ENCODE results near the gene CHD1.

DNA sequence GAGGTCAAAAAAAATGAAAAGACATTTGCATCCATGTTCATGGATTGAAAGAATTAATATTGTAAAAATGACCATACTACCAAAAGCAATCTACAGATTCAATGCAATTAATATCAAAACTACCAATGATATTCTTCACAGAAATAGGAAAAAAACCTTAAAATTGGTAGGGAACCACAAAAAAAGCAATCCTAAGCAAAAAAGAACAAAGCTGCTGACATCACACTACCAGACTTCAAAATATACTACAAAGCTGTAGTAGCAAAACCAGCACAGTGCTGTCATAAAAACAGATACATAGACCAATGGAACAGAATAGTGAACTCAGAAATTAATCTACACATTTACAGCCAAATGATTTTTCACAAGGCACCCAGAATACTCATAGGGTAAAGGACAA lies 121.0 kb downstream of the CHD1 start:
- no peak for TF ChIP-seq POLR2A (IDR thresholded peaks at IDR 0.05; ENCODE audit: low read depth, low read length)
- TF ChIP-seq RFX5 (IDR thresholded peaks at IDR 0.05; ENCODE audit: low read depth, low read length) = no peak
- no peak for TF ChIP-seq MAZ (IDR thresholded peaks at IDR 0.05; ENCODE audit: borderline replicate concordance, low read depth, low read length)
- TF ChIP-seq, protein P1, sequence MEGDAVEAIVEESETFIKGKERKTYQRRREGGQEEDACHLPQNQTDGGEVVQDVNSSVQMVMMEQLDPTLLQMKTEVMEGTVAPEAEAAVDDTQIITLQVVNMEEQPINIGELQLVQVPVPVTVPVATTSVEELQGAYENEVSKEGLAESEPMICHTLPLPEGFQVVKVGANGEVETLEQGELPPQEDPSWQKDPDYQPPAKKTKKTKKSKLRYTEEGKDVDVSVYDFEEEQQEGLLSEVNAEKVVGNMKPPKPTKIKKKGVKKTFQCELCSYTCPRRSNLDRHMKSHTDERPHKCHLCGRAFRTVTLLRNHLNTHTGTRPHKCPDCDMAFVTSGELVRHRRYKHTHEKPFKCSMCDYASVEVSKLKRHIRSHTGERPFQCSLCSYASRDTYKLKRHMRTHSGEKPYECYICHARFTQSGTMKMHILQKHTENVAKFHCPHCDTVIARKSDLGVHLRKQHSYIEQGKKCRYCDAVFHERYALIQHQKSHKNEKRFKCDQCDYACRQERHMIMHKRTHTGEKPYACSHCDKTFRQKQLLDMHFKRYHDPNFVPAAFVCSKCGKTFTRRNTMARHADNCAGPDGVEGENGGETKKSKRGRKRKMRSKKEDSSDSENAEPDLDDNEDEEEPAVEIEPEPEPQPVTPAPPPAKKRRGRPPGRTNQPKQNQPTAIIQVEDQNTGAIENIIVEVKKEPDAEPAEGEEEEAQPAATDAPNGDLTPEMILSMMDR (conservative IDR thresholded peaks at IDR 0.05; ENCODE audit: low read depth, low read length) = no peak
- no peak for TF ChIP-seq MXI1 (IDR thresholded peaks at IDR 0.05; ENCODE audit: borderline replicate concordance, low read depth, low read length)
- TF ChIP-seq RCOR1 (IDR thresholded peaks at IDR 0.05; ENCODE audit: insufficient replicate concordance, low read length) = no peak
- TF ChIP-seq CEBPB (IDR thresholded peaks at IDR 0.05; ENCODE audit: low read depth, low read length) = no peak
- TF ChIP-seq, protein P2, sequence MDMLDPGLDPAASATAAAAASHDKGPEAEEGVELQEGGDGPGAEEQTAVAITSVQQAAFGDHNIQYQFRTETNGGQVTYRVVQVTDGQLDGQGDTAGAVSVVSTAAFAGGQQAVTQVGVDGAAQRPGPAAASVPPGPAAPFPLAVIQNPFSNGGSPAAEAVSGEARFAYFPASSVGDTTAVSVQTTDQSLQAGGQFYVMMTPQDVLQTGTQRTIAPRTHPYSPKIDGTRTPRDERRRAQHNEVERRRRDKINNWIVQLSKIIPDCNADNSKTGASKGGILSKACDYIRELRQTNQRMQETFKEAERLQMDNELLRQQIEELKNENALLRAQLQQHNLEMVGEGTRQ (IDR thresholded peaks at IDR 0.05; ENCODE audit: low read depth, low read length) = no peak
- peak; percentile 57 for TF ChIP-seq MAFK (IDR thresholded peaks at IDR 0.05; ENCODE audit: low read depth, low read length)
- TF ChIP-seq, protein P3, sequence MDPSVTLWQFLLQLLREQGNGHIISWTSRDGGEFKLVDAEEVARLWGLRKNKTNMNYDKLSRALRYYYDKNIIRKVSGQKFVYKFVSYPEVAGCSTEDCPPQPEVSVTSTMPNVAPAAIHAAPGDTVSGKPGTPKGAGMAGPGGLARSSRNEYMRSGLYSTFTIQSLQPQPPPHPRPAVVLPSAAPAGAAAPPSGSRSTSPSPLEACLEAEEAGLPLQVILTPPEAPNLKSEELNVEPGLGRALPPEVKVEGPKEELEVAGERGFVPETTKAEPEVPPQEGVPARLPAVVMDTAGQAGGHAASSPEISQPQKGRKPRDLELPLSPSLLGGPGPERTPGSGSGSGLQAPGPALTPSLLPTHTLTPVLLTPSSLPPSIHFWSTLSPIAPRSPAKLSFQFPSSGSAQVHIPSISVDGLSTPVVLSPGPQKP (IDR thresholded peaks at IDR 0.05; ENCODE audit: borderline replicate concordance, low read depth, low read length) = no peak
- no peak for TF ChIP-seq BHLHE40 (IDR thresholded peaks at IDR 0.05; ENCODE audit: low read depth, low read length)
- no peak for TF ChIP-seq RAD21 (IDR thresholded peaks at IDR 0.05; ENCODE audit: low read length)
- no peak for TF ChIP-seq SMC3 (IDR thresholded peaks at IDR 0.05; ENCODE audit: low read depth, low read length)

Measured in IMR-90 (cell line).